ENCODE data around the gene LRRC9. TPM values are rescaled to one million over a fixed set of nuclear protein-coding genes. Genes with fewer than 3 reads are reported as not detected.
"Not testable (repeated sequence)": the region's sequence is repeated elsewhere in the genome, so short reads cannot be mapped to it uniquely, and the experiment has no call there.

LRRC9 gene
- total and polyA plus RNA-seq, 10 donors = not detected

DNA sequence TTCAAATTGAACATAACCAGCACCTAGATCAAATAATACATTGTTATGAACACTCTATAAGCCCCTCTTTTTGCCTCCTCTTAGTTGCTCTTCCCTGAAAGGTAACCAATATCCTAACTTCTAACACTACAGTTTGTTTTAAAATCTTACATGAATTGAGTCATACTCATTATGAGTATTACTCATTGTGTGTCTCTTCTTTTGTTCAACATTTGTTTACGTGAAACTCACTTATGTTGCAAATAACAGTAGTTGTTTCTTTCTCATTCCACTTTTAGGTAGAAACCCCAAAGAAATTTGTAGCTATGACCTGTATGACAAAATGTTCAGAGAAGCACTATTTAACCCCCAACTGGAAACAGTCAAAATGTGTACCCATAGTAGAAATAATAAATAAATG lies 6.6 kb downstream of the LRRC9 start:
- Histone ChIP-seq H3K9me3 (no peaks in the 10 kb centered on the region), H3K4me3 (no peak overlapping the region), H3K27ac (no peak overlapping the region), H3K36me3 (no peaks in the 10 kb centered on the region), H3K27me3 (replicated peaks in 1 of 7) (no peaks in the 10 kb centered on the region), H3K4me1 (no peaks in the 10 kb centered on the region)
- DNase-seq = no peak
- 62 to 91% (median 80%) methylated on average over 1 of the region's 1 CpG for WGBS, 5 donors
- intact Hi-C loops (cut with DNase I; ENCODE audit: low total_unique reads) = no loop called here
- no peak for TF ChIP-seq POLR2A (IDR thresholded peaks at IDR 0.05)
- TF ChIP-seq CTCF (IDR thresholded peaks at IDR 0.05 in 8 of 11, conservative IDR thresholded peaks at IDR 0.05 in 3 of 11) = no peak
- TF ChIP-seq POLR2AphosphoS5 (IDR thresholded peaks at IDR 0.05) = no peak

- H3K27ac ChIP-seq = no peak overlapping the region
- H3K9me3 ChIP-seq = no peaks in the 10 kb centered on the region
- 66 to 91% (median 80%) methylated on average over 1 of the region's 1 CpG for WGBS, 5 donors
- no peaks in the 10 kb centered on the region for H3K4me1 ChIP-seq
- H3K4me3 ChIP-seq = no peak overlapping the region
- H3K36me3 ChIP-seq = no peaks in the 10 kb centered on the region
- intact Hi-C loops (cut with DNase I; ENCODE audit: low total_unique reads) = no loop called here
- DNase-seq = no peak
- TF ChIP-seq CTCF (IDR thresholded peaks at IDR 0.05 in 8 of 11, conservative IDR thresholded peaks at IDR 0.05 in 3 of 11) = no peak
- TF ChIP-seq POLR2AphosphoS5 (IDR thresholded peaks at IDR 0.05) = no peak
- no peak for TF ChIP-seq POLR2A (IDR thresholded peaks at IDR 0.05)
- no peaks in the 10 kb centered on the region for H3K27me3 ChIP-seq (replicated peaks in 1 of 7)
These were observed 11.3 kb downstream of the LRRC9 start for GRCh38 chr14:59931237-59931636.

GRCh38 chr14:59936145-59936544 lies 16.2 kb downstream of the LRRC9 start:
- no peak for DNase-seq
- WGBS, 5 donors = 48 to 67% (median 53%) methylated on average over 1 of the region's 1 CpG
- H3K36me3 ChIP-seq = no peaks in the 10 kb centered on the region
- no peaks in the 10 kb centered on the region for H3K9me3 ChIP-seq
- no peak overlapping the region for H3K4me3 ChIP-seq
- H3K27me3 ChIP-seq (replicated peaks in 1 of 7) = no peaks in the 10 kb centered on the region
- no peaks in the 10 kb centered on the region for H3K4me1 ChIP-seq
- TF ChIP-seq CTCF (IDR thresholded peaks at IDR 0.05 in 8 of 11, conservative IDR thresholded peaks at IDR 0.05 in 3 of 11) = no peak
- TF ChIP-seq POLR2AphosphoS5 (IDR thresholded peaks at IDR 0.05) = no peak
- TF ChIP-seq POLR2A (IDR thresholded peaks at IDR 0.05) = no peak
- H3K27ac ChIP-seq = no peak overlapping the region
- intact Hi-C loops (cut with DNase I; ENCODE audit: low total_unique reads) = no loop called here

GRCh38 chr14:59939828-59940227 lies 19.9 kb downstream of the LRRC9 start:
- TF ChIP-seq POLR2AphosphoS5 (IDR thresholded peaks at IDR 0.05) = no peak
- no peak for TF ChIP-seq POLR2A (IDR thresholded peaks at IDR 0.05)
- TF ChIP-seq CTCF (IDR thresholded peaks at IDR 0.05 in 8 of 11, conservative IDR thresholded peaks at IDR 0.05 in 3 of 11) = no peak
- H3K4me1 ChIP-seq = no peaks in the 10 kb centered on the region
- H3K27me3 ChIP-seq (replicated peaks in 1 of 7) = no peaks in the 10 kb centered on the region
- WGBS, 5 donors = 65 to 75% (median 66%) methylated on average over 3 of the region's 3 CpGs
- intact Hi-C loops (cut with DNase I; ENCODE audit: low total_unique reads) = no loop called here
- no peak overlapping the region for H3K4me3 ChIP-seq
- no peak overlapping the region for H3K27ac ChIP-seq
- no peaks in the 10 kb centered on the region for H3K36me3 ChIP-seq
- DNase-seq = no peak
- H3K9me3 ChIP-seq = peaks cover 0 to 8% (median 0%) of the 10 kb centered on the region in 8 donors

DNA sequence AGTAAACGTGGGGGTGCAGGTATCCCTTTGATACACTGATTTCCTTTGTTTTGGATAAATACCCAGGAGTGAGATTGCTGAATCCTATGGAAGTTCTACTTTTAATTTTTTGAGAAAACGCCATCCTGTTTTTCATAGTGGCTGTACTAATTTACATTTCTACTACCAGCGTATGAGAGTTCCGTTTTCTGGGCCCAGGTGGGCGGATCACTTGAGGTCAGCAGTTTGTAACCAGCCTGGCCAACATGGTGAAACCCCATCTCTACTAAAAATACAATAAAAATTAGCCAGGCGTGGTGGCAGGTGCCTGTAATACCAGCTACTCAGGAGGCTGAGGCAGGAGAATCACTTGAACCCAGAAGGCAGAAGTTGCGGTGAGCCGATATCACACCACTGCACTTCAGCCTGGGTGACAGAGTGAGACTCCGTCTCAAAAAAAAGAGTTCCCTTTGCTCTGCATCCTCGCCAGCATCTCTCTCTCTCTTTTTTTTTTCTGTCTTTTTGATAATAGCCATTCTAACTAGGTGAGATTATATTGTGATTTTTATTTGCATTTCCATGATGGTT lies 22.4 kb downstream of the LRRC9 start:
- intact Hi-C loops (cut with DNase I; ENCODE audit: low total_unique reads); H3K27ac ChIP-seq; H3K9me3 ChIP-seq; H3K36me3 ChIP-seq; H3K4me1 ChIP-seq; H3K27me3 ChIP-seq (replicated peaks in 1 of 7); H3K4me3 ChIP-seq; DNase-seq: not testable (repeated sequence)
- 76 to 85% (median 83%) methylated on average over 10 of the region's 10 CpGs for WGBS, 5 donors
